HEK293 (cell line): ENCODE measurements around the gene MAPK11.

Source experiments
- CTCF ChIA-PET: fragments of 350-600 bp; formaldehyde crosslinking; extraction: SDS; loops from one replicate; lab custom pipeline; 2021; ENCODE audit warnings: antibody characterized with exemption; lab: Yijun Ruan, JAX
- POLR2A ChIA-PET: fragments of 300-600 bp; formaldehyde crosslinking; extraction: SDS; loops from one replicate; lab custom pipeline; 2020; ENCODE audit warnings: antibody characterized with exemption, inconsistent platforms; lab: Yijun Ruan, JAX
- H3K27ac ChIP-seq: fragments of 200-500 bp; sonication (Bioruptor generic); 2 replicates; pipeline ENCODE4 v1.5.1; 2014; ENCODE audit warnings: low read depth, low read length, control low read depth, inconsistent platforms; ENCODE audit errors: extremely low read depth
- H3K36me3 ChIP-seq, 2 experiments: fragments of 200-500 bp in 1 of 2; sonication (Bioruptor generic) in 1 of 2; 1 replicate in 1 of 2; 2 replicates in 1 of 2; pipeline ENCODE4 v1.5.1; 2014 to 2017; ENCODE audit warnings: inconsistent platforms in 2 of 2, low read length in 2 of 2; ENCODE audit not compliant: control insufficient read depth in 2 of 2, insufficient read depth in 1 of 2
- H3K4me1 ChIP-seq: fragments of 200-500 bp; sonication (Bioruptor generic); 2 replicates; pipeline ENCODE4 v1.5.1; 2014; ENCODE audit warnings: mild to moderate bottlenecking, low read length, inconsistent platforms; ENCODE audit not compliant: control insufficient read depth, insufficient read depth
- H3K4me3 ChIP-seq: 2 replicates; pipeline ENCODE4 v1.5.1; 2011; ENCODE audit warnings: low read depth, mild to moderate bottlenecking, control low read depth, low read length, moderate library complexity
- H3K9me3 ChIP-seq: fragments of 200-500 bp; sonication (Bioruptor generic); 2 replicates; pipeline ENCODE4 v1.5.1; 2014; ENCODE audit warnings: low read depth, low read length, inconsistent platforms; ENCODE audit not compliant: control insufficient read depth, insufficient read depth
- HOXA7 ChIP-seq: sonication (generic); formaldehyde crosslinking; IDR thresholded peaks from 2 replicates; pipeline ENCODE4 v1.8.1; 2022; ENCODE audit warnings: missing genetic modification reagents, borderline replicate concordance
- IKZF3 ChIP-seq: fragments of 450-650 bp; IDR thresholded peaks from 2 replicates; pipeline ENCODE4 v1.5.0; 2018; ENCODE audit warnings: missing biosample characterization, mild to moderate bottlenecking, missing genetic modification characterization, moderate library complexity
- INSM2 ChIP-seq: fragments of 450-650 bp; formaldehyde crosslinking; IDR thresholded peaks from 2 replicates; pipeline ENCODE4 v1.5.1; 2016; ENCODE audit warnings: missing biosample characterization, missing genetic modification characterization
- KLF1 ChIP-seq: fragments of 450-650 bp; formaldehyde crosslinking; IDR thresholded peaks from 2 replicates; pipeline ENCODE4 v1.5.1; 2016; ENCODE audit warnings: missing biosample characterization, missing genetic modification characterization
- KLF10 ChIP-seq: fragments of 450-650 bp; IDR thresholded peaks from 2 replicates; pipeline ENCODE4 v1.5.1; 2018; ENCODE audit warnings: missing biosample characterization, mild to moderate bottlenecking, missing genetic modification characterization
- KLF9 ChIP-seq: fragments of 450-650 bp; formaldehyde crosslinking; IDR thresholded peaks from 2 replicates; pipeline ENCODE4 v1.5.1; 2016; ENCODE audit warnings: missing biosample characterization, missing genetic modification characterization, low read depth
- SALL2 ChIP-seq: fragments of 450-650 bp; formaldehyde crosslinking; IDR thresholded peaks from 2 replicates; pipeline ENCODE4 v1.5.0; 2017; ENCODE audit warnings: missing biosample characterization, mild to moderate bottlenecking, missing genetic modification characterization, borderline replicate concordance
- SP3 ChIP-seq: fragments of 450-650 bp; formaldehyde crosslinking; IDR thresholded peaks from 2 replicates; pipeline ENCODE4 v1.5.1; 2016; ENCODE audit warnings: missing biosample characterization, missing genetic modification characterization
- YY1 ChIP-seq: fragments of 450-650 bp; formaldehyde crosslinking; IDR thresholded peaks from 2 replicates; pipeline ENCODE4 v1.5.1; 2018; ENCODE audit warnings: missing biosample characterization, missing genetic modification characterization
- ZBTB20 ChIP-seq: fragments of 450-650 bp; formaldehyde crosslinking; IDR thresholded peaks from 2 replicates; pipeline ENCODE4 v1.5.1; 2016; ENCODE audit warnings: missing biosample characterization, missing genetic modification characterization
- ZBTB8A ChIP-seq: fragments of 450-650 bp; formaldehyde crosslinking; IDR thresholded peaks from 2 replicates; pipeline ENCODE4 v1.5.1; 2016; ENCODE audit warnings: missing biosample characterization, missing genetic modification characterization
- ZEB2 ChIP-seq: fragments of 450-650 bp; formaldehyde crosslinking; IDR thresholded peaks from 2 replicates; pipeline ENCODE4 v1.5.1; 2016; ENCODE audit warnings: missing biosample characterization, missing genetic modification characterization
- ZFHX2 ChIP-seq: fragments of 450-650 bp; formaldehyde crosslinking; conservative IDR thresholded peaks from 2 replicates; pipeline ENCODE4 v1.5.1; 2016; ENCODE audit warnings: missing biosample characterization, missing genetic modification characterization
- ZNF394 ChIP-seq: fragments of 450-650 bp; formaldehyde crosslinking; IDR thresholded peaks from 2 replicates; pipeline ENCODE4 v1.5.1; 2016; ENCODE audit warnings: missing biosample characterization, missing genetic modification characterization, mild to moderate bottlenecking, moderate library complexity, borderline replicate concordance
- ZNF48 ChIP-seq: fragments of 450-650 bp; formaldehyde crosslinking; IDR thresholded peaks from 2 replicates; pipeline ENCODE4 v1.5.1; 2016; ENCODE audit warnings: missing biosample characterization, missing genetic modification characterization
- ZNF561 ChIP-seq: fragments of 450-650 bp; IDR thresholded peaks from 2 replicates; pipeline ENCODE4 v1.5.1; 2018; ENCODE audit warnings: missing biosample characterization, missing genetic modification characterization, borderline replicate concordance
- ZNF830 ChIP-seq: fragments of 450-650 bp; IDR thresholded peaks from 2 replicates; pipeline ENCODE4 v1.5.0; 2018; ENCODE audit warnings: missing biosample characterization, missing genetic modification characterization, low read depth, mild to moderate bottlenecking, moderate library complexity
- ZNF843 ChIP-seq: fragments of 450-650 bp; formaldehyde crosslinking; IDR thresholded peaks from 2 replicates; pipeline ENCODE4 v1.5.1; 2016; ENCODE audit warnings: missing biosample characterization, missing genetic modification characterization
- ZSCAN30 ChIP-seq: fragments of 450-650 bp; IDR thresholded peaks from 2 replicates; pipeline ENCODE4 v1.5.1; 2018; ENCODE audit warnings: missing biosample characterization, mild to moderate bottlenecking, missing genetic modification characterization, moderate library complexity
- TF ChIP-seq, protein P1 (sequence below): fragments of 450-650 bp; formaldehyde crosslinking; IDR thresholded peaks from 2 replicates; pipeline ENCODE4 v1.5.1; 2017; ENCODE audit warnings: missing biosample characterization, missing genetic modification characterization
- TF ChIP-seq, protein P2 (sequence below): fragments of 450-650 bp; formaldehyde crosslinking; IDR thresholded peaks from 2 replicates; pipeline ENCODE4 v1.5.1; 2016; ENCODE audit warnings: missing biosample characterization, missing genetic modification characterization
- TF ChIP-seq, protein P3 (sequence below): fragments of 450-650 bp; formaldehyde crosslinking; IDR thresholded peaks from 2 replicates; pipeline ENCODE4 v1.5.1; 2016; ENCODE audit warnings: missing biosample characterization, missing genetic modification characterization
- TF ChIP-seq, protein P4 (sequence below): fragments of 450-650 bp; formaldehyde crosslinking; optimal IDR thresholded peaks from 2 replicates; pipeline ENCODE3; 2016; ENCODE audit warnings: missing biosample characterization, mild to moderate bottlenecking, missing genetic modification characterization
- TF ChIP-seq, protein P5 (sequence below): fragments of 450-650 bp; formaldehyde crosslinking; IDR thresholded peaks from 2 replicates; pipeline ENCODE4 v1.5.1; 2017; ENCODE audit warnings: missing biosample characterization, missing genetic modification characterization

MAPK11 gene

DNA sequence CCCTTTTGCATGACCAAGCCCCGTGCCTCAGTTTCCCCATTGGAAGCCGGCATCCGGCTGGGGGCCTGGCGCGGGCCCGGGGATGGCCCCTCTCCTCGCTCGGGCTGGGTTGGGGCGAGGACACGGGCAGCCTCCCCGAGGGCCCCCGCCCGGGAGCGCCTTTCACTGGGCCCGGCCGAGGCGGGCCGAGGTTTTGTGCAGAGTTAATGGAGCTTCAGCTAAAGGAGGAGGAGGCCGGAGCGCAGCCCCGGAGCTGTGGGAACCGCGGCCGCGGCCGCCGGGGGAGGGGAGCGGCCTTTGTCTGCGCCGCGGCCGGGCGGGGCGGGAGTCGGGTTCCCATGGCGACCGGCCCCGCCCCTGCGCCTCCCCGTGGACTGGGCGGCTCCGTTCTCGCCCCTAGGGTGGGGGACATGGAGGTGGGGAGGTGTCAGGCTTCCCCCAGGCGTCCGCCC lies 1.4 kb upstream of the MAPK11 start:
- H3K4me1 ChIP-seq, result peaks cover 14% of the 10 kb centered on the region
- CTCF ChIA-PET, result interaction anchor here (0.6 to 6.3 kb wide), 8 partner anchors 9 to 70 kb away, joined by 3 to 42 read pairs (median 6); partner anchors contain the start of genes HDAC10 and MAPK12
- H3K9me3 ChIP-seq, result no peaks in the 10 kb centered on the region
- H3K27ac ChIP-seq, result peak overlapping the region; percentile 31; the same call in 1 of the 2 replicates
- H3K36me3 ChIP-seq, result peaks cover 0 to 22% of the 10 kb centered on the region in 2 experiments; a peak in 1 of 3 replicates
- peak overlapping the region; percentile 21 for H3K4me3 ChIP-seq
- POLR2A ChIA-PET, result interaction anchor here (0.9 to 2.3 kb wide), 12 partner anchors 8 to 291 kb away, joined by 3 to 17 read pairs (median 7); partner anchors contain the start of genes HDAC10, MAPK12 and SYCE3
- TF ChIP-seq, protein P1, sequence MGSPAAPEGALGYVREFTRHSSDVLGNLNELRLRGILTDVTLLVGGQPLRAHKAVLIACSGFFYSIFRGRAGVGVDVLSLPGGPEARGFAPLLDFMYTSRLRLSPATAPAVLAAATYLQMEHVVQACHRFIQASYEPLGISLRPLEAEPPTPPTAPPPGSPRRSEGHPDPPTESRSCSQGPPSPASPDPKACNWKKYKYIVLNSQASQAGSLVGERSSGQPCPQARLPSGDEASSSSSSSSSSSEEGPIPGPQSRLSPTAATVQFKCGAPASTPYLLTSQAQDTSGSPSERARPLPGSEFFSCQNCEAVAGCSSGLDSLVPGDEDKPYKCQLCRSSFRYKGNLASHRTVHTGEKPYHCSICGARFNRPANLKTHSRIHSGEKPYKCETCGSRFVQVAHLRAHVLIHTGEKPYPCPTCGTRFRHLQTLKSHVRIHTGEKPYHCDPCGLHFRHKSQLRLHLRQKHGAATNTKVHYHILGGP (tag by site-specific recombination), result no peak
- TF ChIP-seq KLF9 (tag by site-specific recombination) (peak; percentile 66), KLF1 (tag by site-specific recombination) (peak; percentile 95), ZNF830 (tag by site-specific recombination) (no peak), ZSCAN30 (peak; percentile 75; the same call in 1 of the 2 replicates), SALL2 (tag by site-specific recombination) (no peak), KLF10 (tag by site-specific recombination) (peak; percentile 54; the same call in 1 of the 2 replicates), YY1 (0 out of 2 replicates have a peak, but pooled peaks have one; percentile 13), INSM2 (no peak), HOXA7 (CRISPR knock-in tag) (no peak), ZBTB8A (tag by site-specific recombination) (peak; percentile 87), ZNF561 (tag by site-specific recombination) (peak; percentile 62; the same call in 1 of the 2 replicates), SP3 (tag by site-specific recombination) (peak; percentile 54), ZNF48 (tag by site-specific recombination) (no peak), ZBTB20 (tag by site-specific recombination) (peak; percentile 86), ZNF394 (tag by site-specific recombination) (no peak), ZFHX2 (peak; percentile 51), ZEB2 (0 out of 2 replicates have a peak, but pooled peaks have one; percentile 18), ZNF843 (tag by site-specific recombination) (no peak), IKZF3 (tag by site-specific recombination) (peak; percentile 50; the same call in 1 of the 2 replicates)
- TF ChIP-seq, protein P2, sequence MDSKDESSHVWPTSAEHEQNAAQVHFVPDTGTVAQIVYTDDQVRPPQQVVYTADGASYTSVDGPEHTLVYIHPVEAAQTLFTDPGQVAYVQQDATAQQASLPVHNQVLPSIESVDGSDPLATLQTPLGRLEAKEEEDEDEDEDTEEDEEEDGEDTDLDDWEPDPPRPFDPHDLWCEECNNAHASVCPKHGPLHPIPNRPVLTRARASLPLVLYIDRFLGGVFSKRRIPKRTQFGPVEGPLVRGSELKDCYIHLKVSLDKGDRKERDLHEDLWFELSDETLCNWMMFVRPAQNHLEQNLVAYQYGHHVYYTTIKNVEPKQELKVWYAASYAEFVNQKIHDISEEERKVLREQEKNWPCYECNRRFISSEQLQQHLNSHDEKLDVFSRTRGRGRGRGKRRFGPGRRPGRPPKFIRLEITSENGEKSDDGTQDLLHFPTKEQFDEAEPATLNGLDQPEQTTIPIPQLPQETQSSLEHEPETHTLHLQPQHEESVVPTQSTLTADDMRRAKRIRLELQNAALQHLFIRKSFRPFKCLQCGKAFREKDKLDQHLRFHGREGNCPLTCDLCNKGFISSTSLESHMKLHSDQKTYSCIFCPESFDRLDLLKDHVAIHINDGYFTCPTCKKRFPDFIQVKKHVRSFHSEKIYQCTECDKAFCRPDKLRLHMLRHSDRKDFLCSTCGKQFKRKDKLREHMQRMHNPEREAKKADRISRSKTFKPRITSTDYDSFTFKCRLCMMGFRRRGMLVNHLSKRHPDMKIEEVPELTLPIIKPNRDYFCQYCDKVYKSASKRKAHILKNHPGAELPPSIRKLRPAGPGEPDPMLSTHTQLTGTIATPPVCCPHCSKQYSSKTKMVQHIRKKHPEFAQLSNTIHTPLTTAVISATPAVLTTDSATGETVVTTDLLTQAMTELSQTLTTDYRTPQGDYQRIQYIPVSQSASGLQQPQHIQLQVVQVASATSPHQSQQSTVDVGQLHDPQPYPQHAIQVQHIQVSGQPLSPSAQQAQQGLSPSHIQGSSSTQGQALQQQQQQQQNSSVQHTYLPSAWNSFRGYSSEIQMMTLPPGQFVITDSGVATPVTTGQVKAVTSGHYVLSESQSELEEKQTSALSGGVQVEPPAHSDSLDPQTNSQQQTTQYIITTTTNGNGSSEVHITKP (tag by site-specific recombination), result peak; percentile 14; the same call in 1 of the 2 replicates
- TF ChIP-seq, protein P3, sequence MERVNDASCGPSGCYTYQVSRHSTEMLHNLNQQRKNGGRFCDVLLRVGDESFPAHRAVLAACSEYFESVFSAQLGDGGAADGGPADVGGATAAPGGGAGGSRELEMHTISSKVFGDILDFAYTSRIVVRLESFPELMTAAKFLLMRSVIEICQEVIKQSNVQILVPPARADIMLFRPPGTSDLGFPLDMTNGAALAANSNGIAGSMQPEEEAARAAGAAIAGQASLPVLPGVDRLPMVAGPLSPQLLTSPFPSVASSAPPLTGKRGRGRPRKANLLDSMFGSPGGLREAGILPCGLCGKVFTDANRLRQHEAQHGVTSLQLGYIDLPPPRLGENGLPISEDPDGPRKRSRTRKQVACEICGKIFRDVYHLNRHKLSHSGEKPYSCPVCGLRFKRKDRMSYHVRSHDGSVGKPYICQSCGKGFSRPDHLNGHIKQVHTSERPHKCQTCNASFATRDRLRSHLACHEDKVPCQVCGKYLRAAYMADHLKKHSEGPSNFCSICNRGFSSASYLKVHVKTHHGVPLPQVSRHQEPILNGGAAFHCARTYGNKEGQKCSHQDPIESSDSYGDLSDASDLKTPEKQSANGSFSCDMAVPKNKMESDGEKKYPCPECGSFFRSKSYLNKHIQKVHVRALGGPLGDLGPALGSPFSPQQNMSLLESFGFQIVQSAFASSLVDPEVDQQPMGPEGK, result 0 out of 2 replicates have a peak, but pooled peaks have one; percentile 7
- TF ChIP-seq, protein P4, sequence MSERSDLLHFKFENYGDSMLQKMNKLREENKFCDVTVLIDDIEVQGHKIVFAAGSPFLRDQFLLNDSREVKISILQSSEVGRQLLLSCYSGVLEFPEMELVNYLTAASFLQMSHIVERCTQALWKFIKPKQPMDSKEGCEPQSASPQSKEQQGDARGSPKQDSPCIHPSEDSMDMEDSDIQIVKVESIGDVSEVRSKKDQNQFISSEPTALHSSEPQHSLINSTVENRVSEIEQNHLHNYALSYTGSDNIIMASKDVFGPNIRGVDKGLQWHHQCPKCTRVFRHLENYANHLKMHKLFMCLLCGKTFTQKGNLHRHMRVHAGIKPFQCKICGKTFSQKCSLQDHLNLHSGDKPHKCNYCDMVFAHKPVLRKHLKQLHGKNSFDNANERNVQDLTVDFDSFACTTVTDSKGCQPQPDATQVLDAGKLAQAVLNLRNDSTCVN (tag by site-specific recombination), result peak; percentile 50
- TF ChIP-seq, protein P5, sequence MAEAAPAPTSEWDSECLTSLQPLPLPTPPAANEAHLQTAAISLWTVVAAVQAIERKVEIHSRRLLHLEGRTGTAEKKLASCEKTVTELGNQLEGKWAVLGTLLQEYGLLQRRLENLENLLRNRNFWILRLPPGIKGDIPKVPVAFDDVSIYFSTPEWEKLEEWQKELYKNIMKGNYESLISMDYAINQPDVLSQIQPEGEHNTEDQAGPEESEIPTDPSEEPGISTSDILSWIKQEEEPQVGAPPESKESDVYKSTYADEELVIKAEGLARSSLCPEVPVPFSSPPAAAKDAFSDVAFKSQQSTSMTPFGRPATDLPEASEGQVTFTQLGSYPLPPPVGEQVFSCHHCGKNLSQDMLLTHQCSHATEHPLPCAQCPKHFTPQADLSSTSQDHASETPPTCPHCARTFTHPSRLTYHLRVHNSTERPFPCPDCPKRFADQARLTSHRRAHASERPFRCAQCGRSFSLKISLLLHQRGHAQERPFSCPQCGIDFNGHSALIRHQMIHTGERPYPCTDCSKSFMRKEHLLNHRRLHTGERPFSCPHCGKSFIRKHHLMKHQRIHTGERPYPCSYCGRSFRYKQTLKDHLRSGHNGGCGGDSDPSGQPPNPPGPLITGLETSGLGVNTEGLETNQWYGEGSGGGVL (tag by site-specific recombination), result peak; percentile 27; the same call in 1 of the 2 replicates
